H1 (cell line): ENCODE results near the gene RHOH.

Experiments used
- GABPA ChIP-seq: IDR thresholded peaks from 2 replicates; pipeline ENCODE4 v1.6.1; 2011; ENCODE audit warnings: mild to moderate bottlenecking, low read length, moderate library complexity, borderline replicate concordance; ENCODE audit not compliant: insufficient read depth
- RAD21 ChIP-seq, 2 experiments: IDR thresholded peaks in 1 of 2; conservative IDR thresholded peaks in 1 of 2; 2 replicates each; pipeline ENCODE4 v1.6.1; 2011; ENCODE audit warnings: low read depth in 2 of 2, low read length in 2 of 2, improper control_type of control experiment in 1 of 2, inconsistent platforms in 1 of 2, mild to moderate bottlenecking in 1 of 2, moderate library complexity in 1 of 2
- SIRT6 ChIP-seq: IDR thresholded peaks from one replicate; pipeline ENCODE4 v1.7.1; 2012; ENCODE audit warnings: low read length, inconsistent platforms
- TAF1 ChIP-seq: IDR thresholded peaks from 2 replicates; pipeline ENCODE4 v1.6.1; 2011; ENCODE audit warnings: mild to moderate bottlenecking, low read depth, low read length
- TBP ChIP-seq: IDR thresholded peaks from 2 replicates; pipeline ENCODE4 v1.6.1; 2011; ENCODE audit warnings: low read depth, low read length, improper control_type of control experiment
- TCF12 ChIP-seq: IDR thresholded peaks from 2 replicates; pipeline ENCODE4 v1.6.1; 2011; ENCODE audit warnings: low read depth, mild to moderate bottlenecking, low read length
- TF ChIP-seq, protein P1 (sequence below), 3 experiments: IDR thresholded peaks; 1 replicate in 2 of 3; 2 replicates in 1 of 3; pipeline versions ENCODE4 v1.5.1 to v1.6.1; 2011; ENCODE audit warnings: low read length in 3 of 3, mild to moderate bottlenecking in 3 of 3, inconsistent platforms in 2 of 3, low read depth in 1 of 3, moderate library complexity in 1 of 3; ENCODE audit not compliant: insufficient read depth in 1 of 3; ENCODE audit errors: control extremely low read depth in 1 of 3

DNA sequence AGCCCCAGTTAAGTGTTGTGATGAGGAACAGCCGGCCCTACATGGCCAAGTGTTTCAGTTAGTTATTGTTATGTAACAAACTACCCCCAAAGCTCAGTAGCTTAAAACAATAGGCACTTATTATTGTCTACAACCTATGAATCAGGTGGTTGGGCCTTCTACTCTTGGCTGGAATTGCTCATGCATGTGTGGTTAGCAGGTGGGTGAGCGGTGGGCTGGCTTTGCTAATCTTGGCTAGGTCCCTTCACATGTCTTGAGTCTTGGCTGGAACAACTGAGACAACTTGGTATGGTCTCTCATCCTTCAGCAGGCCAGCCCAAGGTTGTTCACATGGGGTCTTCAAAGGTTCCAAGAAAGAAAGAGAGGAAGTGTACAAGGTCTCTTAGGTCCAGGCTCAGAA is 83.8 kb downstream of the RHOH start:
- TF ChIP-seq, protein P1, sequence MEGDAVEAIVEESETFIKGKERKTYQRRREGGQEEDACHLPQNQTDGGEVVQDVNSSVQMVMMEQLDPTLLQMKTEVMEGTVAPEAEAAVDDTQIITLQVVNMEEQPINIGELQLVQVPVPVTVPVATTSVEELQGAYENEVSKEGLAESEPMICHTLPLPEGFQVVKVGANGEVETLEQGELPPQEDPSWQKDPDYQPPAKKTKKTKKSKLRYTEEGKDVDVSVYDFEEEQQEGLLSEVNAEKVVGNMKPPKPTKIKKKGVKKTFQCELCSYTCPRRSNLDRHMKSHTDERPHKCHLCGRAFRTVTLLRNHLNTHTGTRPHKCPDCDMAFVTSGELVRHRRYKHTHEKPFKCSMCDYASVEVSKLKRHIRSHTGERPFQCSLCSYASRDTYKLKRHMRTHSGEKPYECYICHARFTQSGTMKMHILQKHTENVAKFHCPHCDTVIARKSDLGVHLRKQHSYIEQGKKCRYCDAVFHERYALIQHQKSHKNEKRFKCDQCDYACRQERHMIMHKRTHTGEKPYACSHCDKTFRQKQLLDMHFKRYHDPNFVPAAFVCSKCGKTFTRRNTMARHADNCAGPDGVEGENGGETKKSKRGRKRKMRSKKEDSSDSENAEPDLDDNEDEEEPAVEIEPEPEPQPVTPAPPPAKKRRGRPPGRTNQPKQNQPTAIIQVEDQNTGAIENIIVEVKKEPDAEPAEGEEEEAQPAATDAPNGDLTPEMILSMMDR (IDR thresholded peaks at IDR 0.05; ENCODE audit: control extremely low read depth in 1 of 3, insufficient read depth in 1 of 3, low read depth in 1 of 3, low read length in 3 of 3) = no peak
- TF ChIP-seq TCF12 = no peak
- no peak for TF ChIP-seq TBP
- TF ChIP-seq SIRT6 = no peak
- no peak for TF ChIP-seq TAF1
- no peak for TF ChIP-seq RAD21 (IDR thresholded peaks at IDR 0.05 in 1 of 2, conservative IDR thresholded peaks at IDR 0.05 in 1 of 2; ENCODE audit: low read depth in 2 of 2, low read length in 2 of 2)
- TF ChIP-seq GABPA = no peak
